Activated CD8-positive, alpha-beta memory T cell treated with anti-CD3 and anti-CD28 coated beads, Interleukin-2, amount 50 U/mL, for 24 hours (primary cell): ENCODE data around the gene MAN2A2.
"Not testable (repeated sequence)": the region's sequence is repeated elsewhere in the genome, so short reads cannot be mapped to it uniquely, and the experiment has no call there.

Experiments
- DNase-seq: peaks from one replicate; pipeline ENCODE4 v3.0.0-alpha.2; 2020; ENCODE audit errors: extremely low read depth

MAN2A2 gene

GRCh38 chr15:90871139-90871715 lies 31.9 kb upstream of the MAN2A2 start:
- no peak for DNase-seq

DNA sequence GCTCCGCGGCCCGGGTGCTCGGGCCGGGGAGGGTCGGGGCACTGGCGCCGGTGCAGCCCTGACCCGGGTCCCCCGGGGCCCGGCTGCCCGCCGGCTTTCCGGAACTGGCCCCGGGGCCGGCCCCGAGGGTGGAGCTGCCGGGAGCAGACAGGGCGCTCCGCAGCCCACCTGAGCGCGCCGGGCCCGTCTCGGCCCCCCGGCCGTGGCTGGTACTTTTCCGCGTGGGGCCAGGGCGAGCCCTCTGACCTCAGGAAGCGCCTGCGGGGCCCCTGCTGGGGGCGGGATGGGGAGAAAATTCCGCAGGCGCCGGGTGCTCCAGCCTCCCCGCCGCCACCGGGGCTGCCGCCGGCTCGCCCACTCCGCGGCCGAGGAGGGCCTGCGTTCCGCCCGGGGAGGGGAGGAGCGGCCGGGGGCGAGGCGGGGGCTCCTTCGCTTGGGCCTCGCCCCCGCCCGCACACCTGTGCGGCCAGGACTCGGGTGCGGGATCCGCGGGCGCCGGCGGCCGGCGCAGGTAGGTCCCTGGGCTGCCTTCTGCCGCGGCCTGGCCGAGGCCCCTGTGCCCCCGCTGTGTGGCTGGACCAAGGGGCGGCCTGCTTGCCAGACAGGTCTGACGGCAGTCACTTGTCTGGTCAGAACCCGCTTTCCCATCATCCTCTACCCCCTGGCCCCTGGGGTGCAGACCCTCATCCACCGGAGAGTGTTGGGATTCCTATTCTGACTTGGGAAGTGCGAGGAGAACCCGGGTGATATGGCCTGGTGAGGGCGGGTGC lies 31.2 kb upstream of the MAN2A2 start:
- no peak for DNase-seq

GRCh38 chr15:90872486-90873184 lies 30.5 kb upstream of the MAN2A2 start:
- peak; percentile 42 for DNase-seq

GRCh38 chr15:90873488-90873997 lies 29.6 kb upstream of the MAN2A2 start:
- DNase-seq = no peak

DNA sequence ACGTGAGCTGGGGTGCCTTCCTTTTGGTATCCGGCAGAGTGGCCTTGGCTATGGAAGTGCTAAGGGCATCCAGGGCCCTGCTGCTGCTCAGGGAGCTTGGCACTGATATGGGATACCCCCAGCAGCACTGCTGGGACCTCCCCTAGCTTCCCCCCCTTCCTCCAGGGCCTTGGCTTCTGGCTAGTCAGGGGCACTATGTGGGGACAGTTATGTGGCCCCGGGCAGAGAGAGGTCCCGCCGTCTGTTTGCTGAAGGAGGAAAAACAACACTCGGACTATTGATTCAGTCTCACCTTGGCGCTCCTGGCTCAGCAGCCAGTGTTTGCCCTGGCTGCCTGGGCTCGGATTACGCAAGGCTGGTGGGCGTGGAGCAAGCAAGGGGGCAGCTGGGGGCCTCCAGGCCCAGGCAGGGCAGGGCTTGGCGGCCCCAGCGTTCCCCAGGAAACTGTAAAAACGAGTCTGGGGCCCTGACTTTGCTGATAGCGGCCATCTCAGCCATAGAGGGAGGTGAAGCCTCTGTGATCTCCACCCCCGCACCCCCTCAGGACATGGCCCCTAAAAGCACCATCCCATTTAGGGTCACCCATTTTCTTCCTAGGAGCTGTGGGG lies 29.0 kb upstream of the MAN2A2 start:
- DNase-seq = no peak

GRCh38 chr15:90874986-90875385 lies 28.1 kb upstream of the MAN2A2 start:
- not testable (repeated sequence) for DNase-seq

DNA sequence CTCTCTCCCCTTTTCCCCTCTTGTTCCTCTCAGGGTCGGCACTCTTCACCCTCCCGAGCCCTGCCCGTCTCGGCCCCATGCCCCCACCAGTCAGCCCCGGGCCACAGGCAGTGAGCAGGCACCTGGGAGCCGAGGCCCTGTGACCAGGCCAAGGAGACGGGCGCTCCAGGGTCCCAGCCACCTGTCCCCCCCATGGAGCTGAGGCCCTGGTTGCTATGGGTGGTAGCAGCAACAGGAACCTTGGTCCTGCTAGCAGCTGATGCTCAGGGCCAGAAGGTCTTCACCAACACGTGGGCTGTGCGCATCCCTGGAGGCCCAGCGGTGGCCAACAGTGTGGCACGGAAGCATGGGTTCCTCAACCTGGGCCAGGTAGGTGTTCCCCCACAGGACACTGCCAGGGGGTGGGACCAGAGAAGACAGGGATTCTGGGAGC lies 27.5 kb upstream of the MAN2A2 start:
- no peak for DNase-seq

GRCh38 chr15:90876046-90876445 lies 27.1 kb upstream of the MAN2A2 start:
- DNase-seq = no peak

GRCh38 chr15:90876512-90877170 lies 26.5 kb upstream of the MAN2A2 start:
- no peak for DNase-seq

DNA sequence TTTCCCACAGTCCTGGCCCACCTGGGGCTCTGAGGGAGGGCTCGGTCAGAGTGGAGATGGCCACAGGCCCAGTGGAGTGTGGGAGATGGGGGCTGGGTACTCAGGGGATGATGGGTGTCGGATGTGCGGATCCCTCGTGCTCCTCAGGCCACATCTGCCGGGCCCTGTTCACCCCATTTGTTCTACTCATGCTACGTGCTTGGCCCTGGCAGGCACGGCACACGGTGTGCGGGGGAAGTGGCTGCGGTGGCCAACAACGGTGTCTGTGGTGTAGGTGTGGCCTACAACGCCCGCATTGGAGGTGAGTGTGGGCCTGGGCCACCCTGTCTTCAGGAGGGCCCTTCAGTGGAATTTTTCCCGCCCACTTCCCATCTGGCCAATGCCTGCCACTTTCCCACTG lies 25.8 kb upstream of the MAN2A2 start:
- DNase-seq = no peak

DNA sequence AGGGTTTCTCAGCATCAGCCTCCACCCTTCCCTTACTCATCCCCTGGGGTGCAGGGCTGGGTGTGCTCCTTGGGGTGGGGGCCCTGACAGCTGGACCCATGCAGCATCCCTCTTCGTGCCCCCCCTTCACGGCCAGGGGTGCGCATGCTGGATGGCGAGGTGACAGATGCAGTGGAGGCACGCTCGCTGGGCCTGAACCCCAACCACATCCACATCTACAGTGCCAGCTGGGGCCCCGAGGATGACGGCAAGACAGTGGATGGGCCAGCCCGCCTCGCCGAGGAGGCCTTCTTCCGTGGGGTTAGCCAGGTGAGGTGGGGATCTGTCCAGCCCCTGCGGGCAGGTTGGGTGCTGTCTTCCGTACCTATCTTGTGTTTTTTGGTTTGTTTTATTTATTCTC lies 25.1 kb upstream of the MAN2A2 start:
- no peak for DNase-seq

GRCh38 chr15:90878660-90879059 lies 24.4 kb upstream of the MAN2A2 start:
- DNase-seq = no peak

GRCh38 chr15:90879730-90880366 lies 23.3 kb upstream of the MAN2A2 start:
- DNase-seq = no peak

DNA sequence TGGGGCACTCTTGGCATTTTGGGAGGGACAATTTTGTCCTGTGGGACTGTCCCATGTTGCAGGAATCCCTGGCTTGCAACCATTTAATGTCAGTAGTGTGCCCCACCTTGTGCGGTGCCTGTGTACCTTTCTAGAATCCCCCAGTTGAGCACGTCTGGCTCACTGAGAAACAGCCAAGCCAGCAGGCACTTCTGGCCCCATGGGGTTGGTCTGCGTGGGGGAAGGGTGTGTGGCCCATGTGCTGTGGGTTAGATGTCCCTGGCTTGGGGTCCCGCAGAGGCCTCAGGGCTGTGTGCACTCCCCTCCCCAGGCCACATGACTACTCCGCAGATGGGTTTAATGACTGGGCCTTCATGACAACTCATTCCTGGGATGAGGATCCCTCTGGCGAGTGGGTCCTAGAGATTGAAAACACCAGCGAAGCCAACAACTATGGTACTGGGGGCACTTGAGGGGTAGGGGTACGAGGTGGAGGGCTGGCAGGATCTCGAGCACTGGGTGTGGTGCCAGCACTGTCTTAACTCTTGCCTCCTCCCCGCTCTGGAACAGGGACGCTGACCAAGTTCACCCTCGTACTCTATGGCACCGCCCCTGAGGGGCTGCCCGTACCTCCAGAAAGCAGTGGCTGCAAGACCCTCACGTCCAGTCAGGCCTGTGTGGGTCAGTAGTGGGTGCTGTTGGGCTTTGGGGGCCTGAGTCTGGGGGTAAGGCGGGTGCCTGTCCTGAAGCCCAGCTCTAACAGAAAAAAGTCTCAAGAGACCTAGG lies 22.5 kb upstream of the MAN2A2 start:
- no peak for DNase-seq

DNA sequence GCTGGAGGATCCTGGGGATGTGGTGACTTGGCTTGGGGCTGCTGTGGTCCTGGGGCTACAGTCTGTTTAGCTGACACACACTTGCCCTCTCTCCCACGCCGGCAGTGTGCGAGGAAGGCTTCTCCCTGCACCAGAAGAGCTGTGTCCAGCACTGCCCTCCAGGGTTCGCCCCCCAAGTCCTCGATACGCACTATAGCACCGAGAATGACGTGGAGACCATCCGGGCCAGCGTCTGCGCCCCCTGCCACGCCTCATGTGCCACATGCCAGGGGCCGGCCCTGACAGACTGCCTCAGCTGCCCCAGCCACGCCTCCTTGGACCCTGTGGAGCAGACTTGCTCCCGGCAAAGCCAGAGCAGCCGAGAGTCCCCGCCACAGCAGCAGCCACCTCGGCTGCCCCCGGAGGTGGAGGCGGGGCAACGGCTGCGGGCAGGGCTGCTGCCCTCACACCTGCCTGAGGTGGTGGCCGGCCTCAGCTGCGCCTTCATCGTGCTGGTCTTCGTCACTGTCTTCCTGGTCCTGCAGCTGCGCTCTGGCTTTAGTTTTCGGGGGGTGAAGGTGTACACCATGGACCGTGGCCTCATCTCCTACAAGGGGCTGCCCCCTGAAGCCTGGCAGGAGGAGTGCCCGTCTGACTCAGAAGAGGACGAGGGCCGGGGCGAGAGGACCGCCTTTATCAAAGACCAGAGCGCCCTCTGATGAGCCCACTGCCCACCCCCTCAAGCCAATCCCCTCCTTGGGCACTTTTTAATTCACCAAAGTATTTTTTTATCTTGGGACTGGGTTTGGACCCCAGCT lies 21.7 kb upstream of the MAN2A2 start:
- DNase-seq = no peak

DNA sequence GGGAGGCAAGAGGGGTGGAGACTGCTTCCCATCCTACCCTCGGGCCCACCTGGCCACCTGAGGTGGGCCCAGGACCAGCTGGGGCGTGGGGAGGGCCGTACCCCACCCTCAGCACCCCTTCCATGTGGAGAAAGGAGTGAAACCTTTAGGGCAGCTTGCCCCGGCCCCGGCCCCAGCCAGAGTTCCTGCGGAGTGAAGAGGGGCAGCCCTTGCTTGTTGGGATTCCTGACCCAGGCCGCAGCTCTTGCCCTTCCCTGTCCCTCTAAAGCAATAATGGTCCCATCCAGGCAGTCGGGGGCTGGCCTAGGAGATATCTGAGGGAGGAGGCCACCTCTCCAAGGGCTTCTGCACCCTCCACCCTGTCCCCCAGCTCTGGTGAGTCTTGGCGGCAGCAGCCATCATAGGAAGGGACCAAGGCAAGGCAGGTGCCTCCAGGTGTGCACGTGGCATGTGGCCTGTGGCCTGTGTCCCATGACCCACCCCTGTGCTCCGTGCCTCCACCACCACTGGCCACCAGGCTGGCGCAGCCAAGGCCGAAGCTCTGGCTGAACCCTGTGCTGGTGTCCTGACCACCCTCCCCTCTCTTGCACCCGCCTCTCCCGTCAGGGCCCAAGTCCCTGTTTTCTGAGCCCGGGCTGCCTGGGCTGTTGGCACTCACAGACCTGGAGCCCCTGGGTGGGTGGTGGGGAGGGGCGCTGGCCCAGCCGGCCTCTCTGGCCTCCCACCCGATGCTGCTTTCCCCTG lies 21.0 kb upstream of the MAN2A2 start:
- DNase-seq = no peak

GRCh38 chr15:90882781-90883525 lies 20.1 kb upstream of the MAN2A2 start:
- no peak for DNase-seq

DNA sequence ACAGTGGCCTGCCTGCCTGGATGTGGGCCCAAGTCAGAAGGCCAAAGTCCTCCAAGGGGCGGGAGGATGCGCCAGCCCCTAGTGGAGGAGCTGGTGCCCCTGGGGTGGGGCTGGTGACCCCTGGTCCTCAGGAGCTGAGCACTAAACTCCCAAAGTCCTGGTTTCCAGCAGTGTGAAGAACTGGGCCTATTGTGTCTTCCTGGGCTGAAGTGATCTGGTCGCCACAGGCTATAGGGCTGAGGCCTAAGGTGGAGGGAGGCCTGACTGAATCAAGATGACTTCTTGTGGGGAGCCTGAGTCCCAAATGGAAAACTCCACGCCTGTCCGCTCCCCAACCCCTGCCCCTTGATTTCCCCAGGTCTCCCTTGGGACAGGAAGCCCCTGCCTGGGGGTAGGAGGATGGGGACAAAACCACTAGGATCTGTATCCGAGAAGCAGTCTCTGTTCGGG lies 19.6 kb upstream of the MAN2A2 start:
- no peak for DNase-seq
